Lower leg skin (tissue), 3 donors: ENCODE measurements around the gene LRCOL1.

Experiments
- POLR2A ChIP-seq, 2 donors: fragments of 450-650 bp; IDR thresholded peaks; one replicate each; pipeline ENCODE4 v1.6.1; 2016 to 2017; ENCODE audit warnings: antibody characterized with exemption in 2 of 2, mild to moderate bottlenecking in 1 of 2, moderate library complexity in 1 of 2
- TF ChIP-seq, protein P1 (sequence below), 3 donors: fragments of 450-650 bp; IDR thresholded peaks; one replicate each; pipeline ENCODE4 v1.5.1; 2016; ENCODE audit warnings: antibody characterized with exemption in 3 of 3, mild to moderate bottlenecking in 3 of 3, moderate library complexity in 2 of 3

DNA sequence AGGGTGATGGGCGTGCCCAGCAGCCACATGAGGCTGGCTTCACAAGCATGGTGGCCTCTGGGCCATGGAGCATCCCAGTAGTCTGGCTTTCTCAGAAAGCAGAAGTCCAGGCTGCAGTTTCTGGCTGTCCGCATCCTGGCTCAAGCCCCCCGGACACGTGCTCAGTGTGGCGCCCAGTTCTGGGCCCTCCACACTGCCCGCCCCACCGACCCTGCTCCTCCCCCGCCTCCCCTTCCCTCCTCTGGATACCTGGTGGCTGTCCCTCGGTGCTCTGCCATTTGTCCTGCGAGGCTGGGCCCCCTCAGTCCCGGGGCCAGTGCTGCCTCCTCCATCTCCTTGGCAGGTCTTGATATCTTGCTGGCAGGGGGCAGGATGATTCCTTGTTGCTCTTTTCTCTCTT lies 31.6 kb downstream of the LRCOL1 start:
- TF ChIP-seq, protein P1, sequence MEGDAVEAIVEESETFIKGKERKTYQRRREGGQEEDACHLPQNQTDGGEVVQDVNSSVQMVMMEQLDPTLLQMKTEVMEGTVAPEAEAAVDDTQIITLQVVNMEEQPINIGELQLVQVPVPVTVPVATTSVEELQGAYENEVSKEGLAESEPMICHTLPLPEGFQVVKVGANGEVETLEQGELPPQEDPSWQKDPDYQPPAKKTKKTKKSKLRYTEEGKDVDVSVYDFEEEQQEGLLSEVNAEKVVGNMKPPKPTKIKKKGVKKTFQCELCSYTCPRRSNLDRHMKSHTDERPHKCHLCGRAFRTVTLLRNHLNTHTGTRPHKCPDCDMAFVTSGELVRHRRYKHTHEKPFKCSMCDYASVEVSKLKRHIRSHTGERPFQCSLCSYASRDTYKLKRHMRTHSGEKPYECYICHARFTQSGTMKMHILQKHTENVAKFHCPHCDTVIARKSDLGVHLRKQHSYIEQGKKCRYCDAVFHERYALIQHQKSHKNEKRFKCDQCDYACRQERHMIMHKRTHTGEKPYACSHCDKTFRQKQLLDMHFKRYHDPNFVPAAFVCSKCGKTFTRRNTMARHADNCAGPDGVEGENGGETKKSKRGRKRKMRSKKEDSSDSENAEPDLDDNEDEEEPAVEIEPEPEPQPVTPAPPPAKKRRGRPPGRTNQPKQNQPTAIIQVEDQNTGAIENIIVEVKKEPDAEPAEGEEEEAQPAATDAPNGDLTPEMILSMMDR (IDR thresholded peaks at IDR 0.05), result no peak
- TF ChIP-seq POLR2A (IDR thresholded peaks at IDR 0.05), result no peak
